Stimulated activated CD8-positive, alpha-beta memory T cell treated with anti-CD3 and anti-CD28 coated beads, Interleukin-2, amount 100 ng/mL, for 48 hours (primary cell): ENCODE measurements around the gene MAP2.

Source experiments
- DNase-seq, 2 donors: peaks; one replicate each; pipeline ENCODE4 v3.0.0-alpha.2; 2020; ENCODE audit warnings: low read depth in 2 of 2

The MAP2 gene, protein sequence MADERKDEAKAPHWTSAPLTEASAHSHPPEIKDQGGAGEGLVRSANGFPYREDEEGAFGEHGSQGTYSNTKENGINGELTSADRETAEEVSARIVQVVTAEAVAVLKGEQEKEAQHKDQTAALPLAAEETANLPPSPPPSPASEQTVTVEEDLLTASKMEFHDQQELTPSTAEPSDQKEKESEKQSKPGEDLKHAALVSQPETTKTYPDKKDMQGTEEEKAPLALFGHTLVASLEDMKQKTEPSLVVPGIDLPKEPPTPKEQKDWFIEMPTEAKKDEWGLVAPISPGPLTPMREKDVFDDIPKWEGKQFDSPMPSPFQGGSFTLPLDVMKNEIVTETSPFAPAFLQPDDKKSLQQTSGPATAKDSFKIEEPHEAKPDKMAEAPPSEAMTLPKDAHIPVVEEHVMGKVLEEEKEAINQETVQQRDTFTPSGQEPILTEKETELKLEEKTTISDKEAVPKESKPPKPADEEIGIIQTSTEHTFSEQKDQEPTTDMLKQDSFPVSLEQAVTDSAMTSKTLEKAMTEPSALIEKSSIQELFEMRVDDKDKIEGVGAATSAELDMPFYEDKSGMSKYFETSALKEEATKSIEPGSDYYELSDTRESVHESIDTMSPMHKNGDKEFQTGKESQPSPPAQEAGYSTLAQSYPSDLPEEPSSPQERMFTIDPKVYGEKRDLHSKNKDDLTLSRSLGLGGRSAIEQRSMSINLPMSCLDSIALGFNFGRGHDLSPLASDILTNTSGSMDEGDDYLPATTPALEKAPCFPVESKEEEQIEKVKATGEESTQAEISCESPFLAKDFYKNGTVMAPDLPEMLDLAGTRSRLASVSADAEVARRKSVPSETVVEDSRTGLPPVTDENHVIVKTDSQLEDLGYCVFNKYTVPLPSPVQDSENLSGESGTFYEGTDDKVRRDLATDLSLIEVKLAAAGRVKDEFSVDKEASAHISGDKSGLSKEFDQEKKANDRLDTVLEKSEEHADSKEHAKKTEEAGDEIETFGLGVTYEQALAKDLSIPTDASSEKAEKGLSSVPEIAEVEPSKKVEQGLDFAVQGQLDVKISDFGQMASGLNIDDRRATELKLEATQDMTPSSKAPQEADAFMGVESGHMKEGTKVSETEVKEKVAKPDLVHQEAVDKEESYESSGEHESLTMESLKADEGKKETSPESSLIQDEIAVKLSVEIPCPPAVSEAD (N-terminal part only)

DNA sequence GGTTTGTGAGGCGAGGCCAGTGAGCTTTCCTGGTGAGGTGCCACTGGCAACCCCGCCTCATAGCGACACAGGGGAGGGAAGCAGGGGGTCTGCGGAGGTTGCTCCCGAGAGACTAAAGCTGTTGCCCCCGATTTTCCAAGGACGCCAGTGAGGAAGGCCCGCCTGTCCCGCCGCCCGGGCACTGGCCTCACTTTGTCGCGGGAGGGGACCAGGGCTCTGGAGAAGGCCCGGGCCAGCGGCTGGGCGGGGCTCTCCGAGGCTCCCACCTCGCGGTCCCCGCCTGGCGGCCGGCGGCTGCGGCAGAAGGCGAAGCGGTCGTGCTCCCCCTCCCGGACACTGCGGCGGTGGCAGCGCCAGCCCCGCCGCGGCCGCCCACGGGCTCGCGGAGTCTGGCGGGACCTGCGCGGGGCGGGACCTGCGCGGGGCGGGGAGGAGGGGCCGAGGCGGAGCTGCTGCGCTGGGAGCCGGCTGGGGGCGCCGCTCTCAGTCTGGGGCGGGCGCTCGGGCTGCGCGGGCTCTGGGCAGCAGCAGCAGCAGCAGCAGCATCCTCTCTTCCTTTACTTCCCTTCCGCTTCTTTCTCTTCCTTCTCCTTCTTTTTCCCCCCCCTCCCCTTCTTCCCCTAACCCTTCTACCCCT, at the start of gene MAP2:
Gene MAP2 (plus strand): TSS at position 486 of the 637 bp plus-strand sequence. CDS start 229,124 bp downstream, outside the sequence.
- DNase-seq: peak; percentile 58 to 62

DNA sequence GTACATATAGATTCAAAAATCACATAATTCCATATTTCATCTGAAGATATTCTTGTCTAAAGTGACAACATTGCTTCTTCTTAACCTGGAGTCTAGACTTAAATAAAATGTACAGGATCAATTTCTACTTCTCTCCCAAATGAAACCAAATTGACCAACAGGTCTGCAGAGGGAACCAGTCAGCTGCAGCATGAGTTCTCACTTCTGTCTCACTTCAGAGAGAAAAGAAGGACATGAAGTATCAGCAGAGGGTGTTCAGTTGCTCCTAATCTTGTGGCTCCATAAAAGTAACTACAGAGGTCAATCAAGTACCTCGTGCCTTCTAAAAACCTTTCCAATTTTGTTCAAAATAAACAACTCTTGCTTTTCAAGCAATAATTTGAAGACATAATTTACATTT, 47.2 kb upstream of the MAP2 start:
- DNase-seq: no peak

DNA sequence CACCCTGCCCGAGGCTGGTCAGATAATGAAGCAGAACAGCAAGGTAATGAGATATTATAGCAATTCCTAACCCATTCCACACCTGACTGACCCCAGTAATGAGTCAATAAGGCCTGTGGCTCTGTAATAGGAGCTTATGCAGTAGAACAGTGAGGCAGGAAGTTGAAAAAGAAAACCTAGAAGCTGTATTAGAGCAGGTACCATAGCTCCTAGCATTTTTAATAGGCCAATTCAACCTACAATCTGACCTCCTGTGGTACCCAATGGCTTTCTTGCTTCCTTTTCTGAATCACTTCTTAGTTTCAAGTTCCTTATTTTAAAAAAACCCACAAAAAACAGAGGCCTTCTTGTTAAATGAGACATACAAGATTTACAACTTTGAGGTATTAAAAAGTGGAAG, 43.6 kb upstream of the MAP2 start:
- no peak for DNase-seq

DNA sequence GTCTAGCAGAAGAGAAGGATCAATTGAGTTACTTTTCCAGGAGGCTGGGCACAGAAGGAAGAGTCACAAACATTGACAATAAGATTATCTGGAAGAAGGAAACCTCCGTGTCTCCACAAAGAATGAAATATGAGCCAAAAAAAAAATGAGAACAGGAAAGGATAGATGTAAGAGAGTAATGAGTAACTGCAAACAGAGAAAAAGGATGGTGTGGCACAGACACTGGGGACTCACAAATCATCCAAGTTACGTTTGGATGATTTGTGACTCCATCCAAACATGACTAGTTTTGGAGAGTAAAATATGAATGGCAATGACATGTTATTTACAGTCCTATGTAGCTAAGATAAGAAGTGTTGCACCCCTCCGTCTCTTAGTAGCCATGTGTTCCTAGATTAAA, 42.8 kb upstream of the MAP2 start:
- no peak for DNase-seq

DNA sequence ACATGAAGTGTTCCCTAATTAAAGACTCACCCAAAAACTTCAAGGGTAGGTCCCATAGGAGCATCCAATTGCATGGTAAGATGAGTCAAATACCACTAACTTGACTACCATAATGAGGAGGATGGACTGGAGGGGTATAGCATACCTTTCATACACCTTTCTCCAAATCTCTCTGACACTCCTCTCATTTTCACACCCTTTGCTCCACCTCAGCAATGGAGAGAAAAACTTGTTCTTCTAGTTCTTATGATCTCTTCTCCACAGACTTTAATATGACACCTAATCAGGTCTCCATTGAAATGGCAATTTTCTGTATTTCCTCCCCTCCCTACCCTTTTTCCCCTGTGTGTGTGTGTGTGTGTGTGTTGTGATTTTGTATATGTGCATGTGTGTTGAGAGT, 41.1 kb upstream of the MAP2 start:
- no peak for DNase-seq

DNA sequence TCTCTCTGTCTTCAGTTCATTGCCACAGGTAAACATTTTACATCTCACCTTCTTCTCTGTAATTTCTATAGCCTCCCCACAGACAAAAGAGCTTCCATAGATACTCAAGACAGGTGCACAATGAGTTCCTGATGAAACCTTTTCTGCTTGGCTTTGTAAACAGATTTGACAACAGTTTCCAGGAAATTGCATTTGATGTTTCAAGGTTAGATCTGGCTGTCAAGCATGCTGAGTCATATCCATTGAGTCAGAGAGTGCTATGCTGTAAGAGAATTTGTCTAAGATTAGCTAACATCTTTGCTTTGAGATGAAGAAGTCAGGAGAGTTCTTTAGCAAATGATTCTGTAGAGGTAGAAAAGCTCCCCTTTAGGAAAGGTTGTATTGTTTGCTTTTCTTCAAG, 40.6 kb upstream of the MAP2 start:
- no peak for DNase-seq

DNA sequence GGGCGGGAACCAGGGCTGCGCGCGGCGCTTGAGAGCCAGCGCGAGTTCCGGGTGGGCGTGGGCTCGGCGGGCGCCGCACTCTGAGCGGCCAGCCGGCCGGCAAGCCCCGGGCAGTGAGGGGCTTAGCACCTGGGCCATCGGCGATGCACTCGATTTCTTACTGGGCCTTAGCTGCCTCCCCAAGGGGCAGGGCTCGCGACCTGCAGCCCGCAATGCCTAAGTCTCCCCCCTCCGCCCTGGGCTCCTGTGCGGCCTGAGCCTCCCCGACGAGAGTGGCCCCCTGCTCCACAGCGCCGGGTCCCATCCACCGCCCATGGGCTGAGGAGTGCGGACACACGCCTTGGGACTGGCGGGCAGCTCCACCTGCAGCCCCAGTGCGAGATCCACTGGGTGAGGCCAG, 36.5 kb upstream of the MAP2 start:
- no peak for DNase-seq

DNA sequence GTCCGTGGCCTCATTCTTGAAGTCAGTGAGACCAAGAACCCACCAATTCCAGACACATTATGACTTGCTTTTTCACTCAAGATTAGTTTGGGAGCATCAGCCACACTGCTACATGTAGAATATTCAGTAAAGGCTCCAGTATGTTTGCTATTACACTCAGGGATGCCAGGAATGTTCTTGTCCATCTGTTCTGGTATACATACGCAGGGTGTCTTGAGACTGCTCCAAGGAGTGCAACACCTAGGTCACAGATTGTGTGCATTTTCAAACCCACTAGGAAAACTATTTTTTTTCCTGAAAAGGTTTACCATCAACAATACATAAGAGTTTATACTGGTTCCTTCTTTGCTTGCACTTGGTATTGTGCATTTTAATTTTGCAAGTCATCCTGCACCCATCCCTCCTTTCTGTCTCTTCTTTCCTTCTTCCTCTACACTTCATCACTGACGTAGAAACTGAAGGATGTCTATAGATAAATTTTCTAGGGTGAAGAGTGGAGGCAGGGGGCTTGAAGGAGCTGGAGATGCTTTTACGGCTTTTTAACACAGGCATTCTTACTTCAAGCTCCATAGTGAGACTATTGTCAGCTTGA, 35.3 kb upstream of the MAP2 start:
- no peak for DNase-seq

DNA sequence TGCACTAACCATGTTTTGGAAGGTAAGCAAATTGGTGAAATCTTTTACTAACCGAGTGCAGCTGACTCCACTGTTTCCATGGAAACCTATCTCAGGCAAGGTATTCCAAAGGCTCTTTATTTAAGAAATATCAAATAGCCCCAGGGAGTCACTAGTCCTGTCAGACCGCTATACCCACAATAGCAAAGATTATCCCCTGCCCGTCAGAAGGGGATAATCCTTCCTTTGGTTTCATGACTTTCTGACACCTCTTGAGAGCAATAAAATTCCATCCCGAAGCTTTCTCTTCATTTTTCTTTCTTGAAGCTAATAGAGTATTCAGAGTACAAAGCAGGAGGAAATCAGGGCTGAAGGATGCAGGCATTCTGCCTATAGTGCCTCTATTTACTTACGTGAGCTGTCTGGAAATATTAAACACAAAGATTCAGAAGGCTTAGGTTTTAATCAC, 34.7 kb upstream of the MAP2 start:
- no peak for DNase-seq

DNA sequence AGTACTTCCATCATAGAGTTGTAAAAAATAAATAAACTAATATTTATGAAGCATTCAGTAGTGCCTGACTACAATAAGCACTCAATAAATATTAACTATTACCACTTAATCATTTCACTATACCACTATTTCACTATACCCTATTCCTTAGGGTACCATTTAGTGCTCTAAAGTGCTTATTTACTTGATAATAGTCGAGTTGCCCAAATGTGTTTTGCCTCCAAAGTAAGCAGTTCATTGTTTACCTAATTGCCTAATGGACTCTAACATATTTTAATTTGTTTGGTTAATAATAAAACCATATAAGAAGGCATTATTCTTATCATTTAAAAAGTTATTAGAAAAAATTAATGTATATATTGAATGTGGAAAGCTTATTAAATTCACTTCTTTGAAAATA, 33.0 kb upstream of the MAP2 start:
- no peak for DNase-seq

DNA sequence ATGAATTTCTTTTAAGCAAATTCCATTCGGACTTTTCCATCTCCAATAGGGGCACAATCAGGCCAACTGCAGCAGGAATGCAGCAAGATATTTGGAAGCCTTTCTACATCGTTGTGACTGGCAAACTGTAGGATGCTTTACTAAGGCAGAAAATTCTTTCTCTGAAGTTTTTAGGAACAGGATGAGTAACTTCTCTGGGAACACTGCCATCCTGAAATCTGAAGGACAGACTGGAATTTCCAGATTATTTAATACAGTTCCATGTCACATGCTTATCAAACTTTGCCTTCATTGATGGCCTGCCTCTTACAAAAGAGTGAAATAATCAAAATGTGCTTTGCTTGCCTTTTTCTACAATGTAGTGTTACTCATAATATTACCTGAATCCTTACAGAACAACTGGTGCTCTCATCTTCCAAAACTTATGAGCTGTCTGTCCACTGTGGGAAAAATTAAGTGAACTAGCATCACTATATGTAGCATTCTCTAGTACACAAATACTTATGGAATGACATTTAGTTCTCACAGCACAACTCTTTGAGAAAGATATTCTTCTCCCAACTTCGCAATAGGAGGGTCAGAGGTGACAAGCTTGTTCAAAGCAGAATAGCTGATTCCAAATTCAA, 32.0 kb upstream of the MAP2 start:
- no peak for DNase-seq

DNA sequence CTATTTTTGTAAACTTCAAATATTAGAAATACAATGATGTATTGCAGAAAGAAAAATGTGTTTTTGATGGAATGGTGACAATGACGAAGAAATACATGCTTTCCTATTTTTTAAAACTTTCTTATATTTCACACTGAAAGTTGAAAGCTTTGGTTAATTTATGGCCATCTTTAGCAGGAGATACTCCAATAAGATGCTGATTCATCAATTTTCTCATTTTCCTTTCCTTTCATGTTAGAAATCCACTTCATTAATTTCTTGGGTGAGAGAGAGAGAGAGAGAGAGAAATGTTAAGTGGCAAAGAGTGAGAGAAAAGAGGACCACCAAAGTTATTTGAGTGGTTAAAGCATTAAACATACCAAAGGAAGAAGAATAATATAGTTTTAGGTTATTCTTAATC, 28.6 kb upstream of the MAP2 start:
- DNase-seq: no peak

DNA sequence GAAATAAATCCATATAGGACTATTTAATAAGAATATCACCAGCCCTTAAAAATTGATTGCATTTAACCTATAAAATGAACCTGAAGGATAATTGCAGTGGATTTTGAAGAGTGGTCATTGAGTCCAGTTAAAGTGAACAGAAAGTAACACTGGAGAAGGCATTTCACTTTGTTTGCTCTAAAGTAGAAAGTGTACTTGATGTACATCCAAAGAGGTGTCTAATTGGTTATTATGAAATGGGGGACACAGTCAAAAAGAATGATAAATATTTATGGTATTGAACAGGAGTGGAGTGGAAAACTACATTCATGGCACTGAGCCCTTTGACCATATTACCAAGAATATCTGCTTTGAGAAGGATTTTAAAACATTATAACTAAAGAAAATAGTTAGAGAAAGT, 28.2 kb upstream of the MAP2 start:
- no peak for DNase-seq

DNA sequence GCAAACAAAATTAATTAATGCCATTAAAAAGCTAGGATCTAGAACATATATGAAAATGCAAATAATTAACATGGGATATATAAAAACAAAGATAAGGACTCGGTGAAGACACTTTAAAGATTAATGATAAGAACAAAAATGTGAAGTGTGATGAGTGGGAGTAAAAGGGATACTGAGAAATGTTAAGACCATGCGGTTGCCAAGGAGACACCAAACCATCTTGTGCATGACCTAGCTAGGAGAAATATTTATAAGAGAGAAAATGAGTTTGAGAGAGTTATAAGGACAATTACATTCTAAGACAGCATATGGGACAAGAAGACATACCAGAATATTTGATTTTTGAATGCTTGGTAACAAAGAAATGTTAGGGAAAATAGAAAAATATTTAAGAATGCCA, 25.4 kb upstream of the MAP2 start:
- DNase-seq: no peak

DNA sequence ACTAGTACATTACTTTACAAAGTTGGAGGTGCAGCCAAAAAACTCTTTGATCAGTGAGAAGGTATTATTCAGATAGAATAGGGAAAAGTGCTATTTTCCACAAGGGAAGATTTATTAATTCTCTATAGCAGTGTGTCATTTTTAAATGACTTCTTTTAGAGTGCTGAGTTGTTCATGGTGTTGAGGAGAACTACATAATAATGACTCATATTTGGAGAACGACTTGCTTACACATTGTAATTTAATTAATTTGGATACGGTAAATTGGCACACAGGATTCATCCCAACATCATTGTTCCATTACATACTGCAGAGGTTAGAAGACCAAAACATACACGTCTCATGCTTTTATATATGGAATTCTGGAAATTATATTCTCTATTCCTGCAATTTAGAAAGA, 22.1 kb upstream of the MAP2 start:
- no peak for DNase-seq

DNA sequence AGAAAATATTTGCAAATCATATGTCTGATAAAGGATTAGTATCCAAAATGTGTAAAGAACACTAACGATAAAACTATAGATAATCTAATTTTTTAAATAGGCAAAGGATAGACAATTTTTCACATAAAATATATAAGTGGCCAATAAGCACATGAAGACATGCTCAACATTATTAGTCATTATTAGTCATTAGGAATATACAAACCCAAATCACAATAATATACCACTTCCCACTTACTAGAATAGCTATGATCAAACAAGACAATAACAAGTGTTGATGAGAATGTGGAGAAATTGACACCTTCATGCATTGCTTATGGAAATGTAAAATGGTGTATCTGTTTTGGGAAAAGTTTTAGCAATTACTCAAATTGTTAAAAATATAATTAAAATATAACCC, 12.6 kb upstream of the MAP2 start:
- DNase-seq: no peak

DNA sequence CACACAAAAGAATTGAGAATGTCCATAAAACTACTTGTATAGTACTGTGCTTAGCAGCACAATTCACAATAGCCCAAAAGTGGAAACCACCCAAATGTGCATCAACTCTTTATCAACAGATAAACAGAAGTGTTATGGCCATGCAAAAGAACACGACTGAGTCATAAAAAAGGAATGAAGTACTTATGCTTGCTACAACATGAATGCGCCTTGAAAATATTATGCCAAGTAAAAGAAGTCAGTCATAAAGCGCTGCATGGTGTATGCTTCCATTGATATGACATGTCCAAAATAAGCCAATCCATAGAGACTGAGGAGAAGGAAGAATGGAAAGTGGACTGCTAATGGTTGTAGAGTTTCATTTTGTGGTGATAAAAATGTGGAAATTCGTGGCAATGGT, 12.1 kb upstream of the MAP2 start:
- no peak for DNase-seq

DNA sequence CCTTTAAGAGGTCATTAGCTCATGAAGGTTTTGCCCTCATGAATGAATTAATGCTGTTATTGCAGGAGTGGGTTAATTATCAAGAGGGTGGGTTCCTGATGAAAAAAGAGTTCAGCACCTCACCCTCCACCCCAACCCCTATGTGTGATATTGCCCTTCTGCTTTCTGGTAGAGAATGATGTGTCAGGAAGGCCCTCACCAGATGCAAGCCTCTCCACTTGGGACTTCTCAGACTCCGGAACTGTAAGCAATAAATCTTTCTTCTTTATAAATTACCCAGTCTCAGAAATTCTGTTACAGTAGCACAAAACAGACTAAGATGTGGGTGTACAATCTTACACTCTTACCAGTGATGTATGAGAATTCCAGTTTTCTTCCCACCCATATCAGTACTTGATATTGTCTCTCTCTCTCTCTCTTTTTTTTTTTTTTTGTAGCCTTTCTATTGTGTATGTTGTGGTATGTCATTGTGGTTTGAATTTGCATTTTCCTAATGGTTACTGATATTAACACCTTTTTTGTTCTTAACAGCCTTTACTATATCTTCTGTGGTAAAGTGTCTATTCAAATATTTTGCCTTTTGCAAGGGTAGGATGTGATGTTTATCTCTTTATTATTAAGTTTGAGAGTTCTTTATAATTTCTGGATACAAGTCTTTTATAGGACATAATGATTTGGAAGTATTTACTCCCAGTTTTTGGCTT, 10.4 kb upstream of the MAP2 start:
- DNase-seq: no peak

DNA sequence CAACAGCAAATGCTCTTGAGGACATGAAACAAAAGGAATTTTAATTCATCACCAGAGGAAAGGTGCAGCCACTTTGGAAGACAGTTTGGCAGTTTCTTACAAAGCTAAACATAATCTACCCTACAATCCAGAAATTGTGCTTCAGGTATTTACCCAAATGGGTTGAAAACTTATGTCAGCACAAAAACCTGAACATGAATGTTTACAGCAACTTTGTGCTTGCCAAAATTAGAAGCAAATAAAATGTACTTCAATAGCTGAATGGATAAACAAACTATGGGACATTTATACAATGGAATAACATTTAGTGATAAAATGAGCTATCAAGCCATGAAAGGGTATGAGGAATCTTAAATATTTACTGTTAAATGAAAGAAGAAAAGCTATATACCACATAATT, 6.9 kb upstream of the MAP2 start:
- no peak for DNase-seq

DNA sequence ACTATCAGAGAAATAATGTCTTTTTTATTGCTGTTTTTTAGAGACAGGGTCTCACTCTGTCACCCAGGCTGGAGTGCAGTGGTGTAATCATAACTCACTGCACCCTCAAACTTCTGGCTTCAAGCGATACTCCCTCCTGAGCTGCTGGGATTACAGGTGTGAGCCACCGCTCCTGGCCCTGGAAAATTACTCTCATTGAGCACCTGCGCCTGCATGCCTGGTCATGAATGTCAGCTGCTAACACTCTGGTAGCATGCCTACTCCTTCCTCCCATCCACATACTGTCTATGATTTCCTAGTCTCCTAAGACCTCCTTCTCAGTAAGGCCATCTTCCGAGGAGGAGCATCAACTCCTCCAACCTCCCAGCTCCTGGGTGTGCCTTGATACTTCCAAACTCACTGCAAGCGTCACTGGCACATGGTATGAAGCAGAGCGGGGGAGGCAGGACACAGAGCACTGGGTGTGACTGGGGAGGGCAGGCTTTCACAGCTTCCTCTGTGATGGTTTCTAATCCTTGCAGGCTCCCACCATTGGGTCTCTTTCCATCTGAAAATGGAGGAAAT, 1.6 kb upstream of the MAP2 start:
- no peak for DNase-seq
